Lung (tissue), 12 donors: ENCODE data around the gene CAD. TPM values are rescaled to one million over a fixed set of nuclear protein-coding genes. Genes with fewer than 3 reads are reported as not detected.

Experiments
- ATAC-seq: fragments of 200-7000 bp; cut with Tn5 transposase; one replicate; pipeline ENCODE4 v1.9.1; 2020; ENCODE audit warnings: moderate number of reproducible peaks; ENCODE audit not compliant: insufficient read depth, low FRiP score
- DNase-seq, 3 donors: peaks; one replicate each; pipeline ENCODE4 v3.0.0-alpha.2; 2013 to 2017
- H3K27ac ChIP-seq, 2 donors: one replicate each; pipeline ENCODE4 v1.5.1; 2013; ENCODE audit warnings: mild to moderate bottlenecking in 2 of 2, moderate library complexity in 2 of 2, control low read depth in 1 of 2, inconsistent platforms in 1 of 2, low read depth in 1 of 2, low read length in 1 of 2
- H3K27me3 ChIP-seq, 3 donors: one replicate each; pipeline ENCODE4 v1.5.1; 2013; ENCODE audit warnings: low read length in 2 of 3; ENCODE audit not compliant: control insufficient read depth in 3 of 3, insufficient read depth in 3 of 3
- H3K36me3 ChIP-seq, 4 donors: one replicate each; pipeline ENCODE4 v1.5.1; 2013; ENCODE audit warnings: low read length in 4 of 4, mild to moderate bottlenecking in 1 of 4, moderate library complexity in 1 of 4; ENCODE audit not compliant: control insufficient read depth in 4 of 4, insufficient read depth in 4 of 4
- H3K4me1 ChIP-seq, 5 donors: one replicate each; pipeline ENCODE4 v1.5.1; 2013; ENCODE audit warnings: low read length in 5 of 5, mild to moderate bottlenecking in 2 of 5, moderate library complexity in 1 of 5; ENCODE audit not compliant: control insufficient read depth in 5 of 5, insufficient read depth in 5 of 5
- H3K4me3 ChIP-seq: one replicate; pipeline ENCODE4 v1.5.1; 2013; ENCODE audit warnings: mild to moderate bottlenecking, control low read depth, moderate library complexity
- H3K9ac ChIP-seq, 2 donors: one replicate each; pipeline ENCODE4 v1.5.1; 2013; ENCODE audit warnings: low read length in 2 of 2, control low read depth in 1 of 2; ENCODE audit not compliant: insufficient read depth in 1 of 2
- H3K9me3 ChIP-seq, 4 donors: one replicate each; pipeline ENCODE4 v1.5.1; 2013; ENCODE audit warnings: low read length in 3 of 4, mild to moderate bottlenecking in 1 of 4, moderate library complexity in 1 of 4; ENCODE audit not compliant: control insufficient read depth in 4 of 4, insufficient read depth in 3 of 4
- CTCF ChIP-seq: IDR thresholded peaks from 2 replicates; pipeline ENCODE4 v1.5.1; 2012; ENCODE audit warnings: mild to moderate bottlenecking; ENCODE audit errors: control extremely low read depth, extremely low read depth
- WGBS, 2 donors: extraction: QIAGEN DNeasy Blood & Tissue Kit; methylation state at CpG; one replicate each; pipeline ENCODE4 v1.1.7; 2013; 5-methylcytosine and 5-hydroxymethylcytosine counted together
- polyA plus RNA-seq, 2 donors: library from polyadenylated mRNA; stranded (reverse); fragments of 200-250 nt; gene quantifications; one replicate each; pipeline ENCODE4 v1.2.1, GENCODE V29; 2013
- total RNA-seq, 2 donors: library from RNA; depleted of rRNA in 1 of 2; stranded (reverse); fragments of >200 nt in 1 of 2; gene quantifications; one replicate each; pipeline ENCODE4 v1.2.1, GENCODE V29; 2014 to 2021
- donor health status: control.
- donor health status: control.
- donor health status: Bipolar disorder and iron deficiency.
- donor health status: healthy.
- donor health status: DM: yes; HTN: yes; CAD: no.

CAD gene
- total and polyA plus RNA-seq, 4 donors: 10.9 to 42.0 (median 18.9) TPM

GRCh38 chr2:27198627-27199026 is 18.5 kb upstream of the CAD start:
- H3K9me3 ChIP-seq: no peaks in the 10 kb centered on the region
- no peaks in the 10 kb centered on the region for H3K27me3 ChIP-seq
- no peak overlapping the region for H3K4me3 ChIP-seq
- 83 to 85% methylated on average over 2 of the region's 2 CpGs for WGBS, 2 donors
- H3K9ac ChIP-seq: no peak overlapping the region
- no peaks in the 10 kb centered on the region for H3K4me1 ChIP-seq
- TF ChIP-seq CTCF: no peak
- H3K27ac ChIP-seq: no peak overlapping the region
- ATAC-seq: no peak
- no peak for DNase-seq
- peaks cover 0 to 26% (median 2%) of the 10 kb centered on the region in 4 donors for H3K36me3 ChIP-seq

DNA sequence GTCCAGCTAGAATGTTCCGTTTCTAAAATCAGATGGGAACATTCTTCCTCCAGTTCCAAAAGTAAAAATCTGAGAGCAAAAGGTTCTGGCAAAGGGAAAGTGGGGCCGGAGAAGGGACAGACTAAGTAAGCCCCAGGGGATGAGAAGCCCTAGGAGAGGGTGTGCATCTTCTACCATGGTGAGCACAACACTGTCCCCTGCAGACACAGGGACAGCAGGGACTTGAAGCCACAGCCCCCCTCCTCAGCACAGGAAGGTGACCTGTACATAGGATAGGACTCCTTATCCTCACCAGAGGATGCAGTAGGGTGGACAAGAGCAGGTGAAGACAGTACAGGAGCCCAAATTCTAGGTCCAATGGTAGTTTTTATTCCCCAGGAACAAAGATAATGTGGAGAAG is 17.9 kb upstream of the CAD start:
- H3K9ac ChIP-seq: no peak overlapping the region

DNA sequence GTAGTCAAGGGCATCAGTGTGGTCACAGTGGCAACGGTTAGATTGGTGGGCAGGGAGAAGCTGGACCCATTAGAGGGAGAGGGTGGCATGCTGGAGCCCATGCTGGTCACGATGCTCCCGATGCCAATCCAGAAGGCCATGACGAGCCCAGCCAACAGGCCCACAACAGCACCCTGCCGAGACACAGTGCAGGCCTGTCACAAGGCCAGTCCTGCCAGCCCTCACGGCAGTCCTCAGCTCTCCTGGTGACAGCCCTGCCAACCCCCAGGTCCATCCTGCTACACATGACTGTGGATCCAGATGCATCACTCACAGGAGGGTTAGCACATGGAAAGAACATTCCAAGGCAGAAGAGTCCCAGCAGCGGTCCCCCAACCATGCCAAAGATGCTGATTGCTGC is 15.5 kb upstream of the CAD start:
- Histone ChIP-seq H3K36me3 (peaks cover 0 to 50% (median 19%) of the 10 kb centered on the region in 4 donors), H3K9me3 (no peaks in the 10 kb centered on the region), H3K27ac (no peak overlapping the region), H3K4me1 (no peaks in the 10 kb centered on the region), H3K4me3 (no peak overlapping the region), H3K27me3 (no peaks in the 10 kb centered on the region), H3K9ac (no peak overlapping the region)
- 94 to 97% methylated on average over 7 of the region's 7 CpGs for WGBS, 2 donors
- no peak for TF ChIP-seq CTCF
- ATAC-seq (no peak), DNase-seq (no peak)

More for the DNA sequence above, 17.9 kb upstream of the CAD start:
- H3K9me3 ChIP-seq: no peaks in the 10 kb centered on the region
- no peaks in the 10 kb centered on the region for H3K4me1 ChIP-seq
- DNase-seq (no peak), ATAC-seq (no peak)
- H3K27me3 ChIP-seq: no peaks in the 10 kb centered on the region
- WGBS, 2 donors: 90 to 95% methylated on average over 2 of the region's 2 CpGs
- no peak for TF ChIP-seq CTCF
- no peak overlapping the region for H3K4me3 ChIP-seq
- peaks cover 0 to 32% (median 6%) of the 10 kb centered on the region in 4 donors for H3K36me3 ChIP-seq
- no peak overlapping the region for H3K27ac ChIP-seq

DNA sequence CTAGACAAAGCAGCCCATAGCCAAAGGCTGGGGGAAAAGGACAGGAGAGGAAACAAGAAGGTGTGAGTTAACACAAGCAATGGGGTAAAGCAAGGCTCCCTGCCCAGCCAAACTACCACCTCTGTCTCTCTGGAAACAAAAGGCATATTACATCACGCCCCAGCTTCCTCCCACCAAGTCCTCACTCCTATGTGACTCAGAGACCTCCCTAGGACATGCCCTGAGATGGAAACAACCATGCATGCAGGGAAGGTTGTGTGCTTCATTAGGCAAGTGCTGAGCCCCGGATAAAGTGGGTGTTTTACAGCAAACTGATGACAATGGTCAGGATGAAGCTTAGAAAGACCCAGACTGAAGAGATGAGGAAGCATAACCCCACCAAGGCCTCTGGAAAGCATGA is 14.3 kb upstream of the CAD start:
- Histone ChIP-seq H3K9ac (no peak overlapping the region), H3K27me3 (no peaks in the 10 kb centered on the region), H3K27ac (no peak overlapping the region), H3K4me3 (no peak overlapping the region), H3K9me3 (no peaks in the 10 kb centered on the region), H3K36me3 (peaks cover 3 to 59% (median 24%) of the 10 kb centered on the region in 4 donors), H3K4me1 (no peaks in the 10 kb centered on the region)
- DNase-seq: no peak
- 59 to 83% methylated on average over 2 of the region's 2 CpGs for WGBS, 2 donors
- no peak for ATAC-seq
- no peak for TF ChIP-seq CTCF
